COLO829 (cell line): ENCODE results near the gene NR0B2.
A peak's percentile ranks its signal among the peaks of the same experiment; 100 is the strongest.

Experiments
- DNase-seq: peaks from one replicate; pipeline ENCODE4 v3.0.0; 2012; ENCODE audit warnings: low spot score

NR0B2 gene

DNA sequence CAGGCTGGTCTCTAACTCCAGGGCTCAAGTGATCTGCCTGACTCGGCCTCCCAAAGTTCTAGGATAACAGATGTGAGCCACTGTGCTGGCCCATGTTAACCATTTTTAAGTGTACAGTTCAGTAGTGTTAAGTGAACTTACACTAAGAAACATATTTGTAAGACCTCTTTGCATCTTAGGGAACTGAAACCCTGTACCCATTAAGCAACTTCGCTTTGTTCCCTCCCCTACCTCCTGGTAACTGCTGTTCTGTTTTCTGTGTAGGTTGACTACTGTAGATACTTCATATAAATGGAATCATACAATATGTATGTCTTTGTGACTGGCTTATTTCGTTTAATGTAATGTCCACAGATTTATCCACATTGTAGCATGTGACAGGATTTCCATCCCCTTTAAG lies 18.8 kb upstream of the NR0B2 start:
- DNase-seq = no peak

DNA sequence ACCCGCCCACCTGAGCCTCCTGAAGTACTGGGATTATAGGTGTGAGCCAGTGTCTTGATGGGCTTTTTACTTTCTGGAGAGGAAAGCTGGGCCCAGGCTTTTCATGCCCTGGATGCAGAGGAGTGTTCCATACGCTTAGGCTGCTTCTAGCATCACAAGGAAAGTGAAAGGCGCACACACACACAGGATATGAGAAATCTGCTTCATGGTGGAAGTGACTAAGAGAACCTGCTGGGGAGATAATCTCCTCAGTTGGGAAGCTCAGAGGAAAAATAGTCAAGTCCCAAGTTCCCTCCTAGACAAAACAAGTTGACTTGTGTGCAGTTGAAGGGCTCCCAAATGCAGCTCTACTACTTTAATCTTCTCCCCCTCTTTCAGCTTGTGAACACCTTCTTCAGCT lies 9.9 kb upstream of the NR0B2 start:
- no peak for DNase-seq

DNA sequence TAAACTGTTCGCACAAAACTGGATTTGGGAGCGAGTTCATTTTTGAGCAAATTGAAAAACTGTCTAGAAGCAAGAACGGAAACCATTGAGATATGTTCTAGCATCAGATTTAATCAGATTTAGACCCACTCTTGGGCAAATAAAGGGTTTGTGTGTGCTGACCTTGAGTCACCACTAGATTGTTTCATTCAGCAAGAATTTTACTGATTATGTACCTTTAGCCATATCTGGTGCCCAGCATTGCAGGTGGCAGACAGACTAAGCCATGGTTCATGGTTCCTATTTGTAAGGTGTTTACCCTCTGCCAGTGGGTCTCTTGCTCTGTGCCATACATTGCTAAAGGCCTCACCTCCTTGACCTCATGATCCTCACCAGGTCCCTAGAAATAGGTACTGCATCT lies 9.1 kb upstream of the NR0B2 start:
- no peak for DNase-seq

DNA sequence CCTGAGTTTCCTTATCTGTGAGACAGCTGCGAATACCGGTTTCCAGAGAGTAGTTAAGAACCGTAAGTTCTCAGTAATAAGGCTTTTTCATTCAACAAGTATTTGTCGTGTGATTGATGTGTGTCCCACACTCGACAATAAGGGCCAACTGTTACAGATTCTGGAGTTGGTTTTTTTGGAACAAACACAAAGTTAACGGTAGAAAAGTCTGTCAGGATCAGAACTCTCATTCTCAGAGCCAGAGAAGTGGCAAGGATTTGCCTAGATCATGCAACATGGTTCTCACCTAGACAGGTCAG lies 8.6 kb upstream of the NR0B2 start:
- DNase-seq = no peak

DNA sequence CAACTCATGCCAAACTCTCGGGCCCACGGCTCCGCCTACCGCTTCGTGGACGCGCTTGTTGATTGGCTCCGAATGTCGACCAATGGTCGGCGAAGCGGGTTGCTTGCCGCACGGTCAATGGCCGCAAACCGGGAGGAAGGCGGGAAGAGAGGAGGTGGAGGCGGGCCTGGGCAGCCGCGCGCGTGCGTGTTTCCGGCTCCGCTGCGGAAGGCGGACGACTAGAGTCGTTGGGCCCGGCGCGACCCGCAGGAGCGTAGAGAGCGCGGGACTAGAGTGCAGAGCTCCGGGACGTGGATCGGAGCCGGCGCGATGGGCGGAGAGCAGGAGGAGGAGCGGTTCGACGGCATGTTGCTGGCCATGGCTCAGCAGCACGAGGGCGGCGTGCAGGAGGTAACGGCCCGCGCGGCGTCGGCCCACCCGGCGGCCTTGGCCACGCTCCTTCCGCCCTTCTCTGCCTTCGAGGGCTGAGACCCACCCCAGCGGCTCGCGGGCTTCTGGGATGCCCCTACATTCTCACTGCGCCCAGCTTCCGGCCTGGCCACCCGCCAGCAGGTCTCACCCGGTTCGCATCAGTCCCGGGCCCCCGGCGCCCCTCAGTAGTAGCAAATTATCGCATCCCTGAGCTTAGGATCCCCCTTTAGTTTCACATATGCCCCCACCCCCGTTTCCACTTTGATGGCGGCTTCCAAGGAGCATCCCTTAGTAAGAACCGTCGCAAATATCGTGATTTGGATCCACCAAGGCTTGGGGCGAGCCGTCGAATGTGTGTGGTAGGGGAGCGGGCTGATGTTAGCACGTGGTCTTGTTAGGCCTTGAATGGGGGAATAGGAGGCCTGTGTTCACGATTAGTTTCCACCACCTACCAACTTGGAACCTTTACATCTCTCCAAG lies 8.0 kb upstream of the NR0B2 start, which contains the start of gene NUDC:
TSS of gene NUDC (plus strand) at position 204 of the 891 bp plus-strand sequence. CDS start at position 310, 106 bp downstream.
- DNase-seq = peak; percentile 98

DNA sequence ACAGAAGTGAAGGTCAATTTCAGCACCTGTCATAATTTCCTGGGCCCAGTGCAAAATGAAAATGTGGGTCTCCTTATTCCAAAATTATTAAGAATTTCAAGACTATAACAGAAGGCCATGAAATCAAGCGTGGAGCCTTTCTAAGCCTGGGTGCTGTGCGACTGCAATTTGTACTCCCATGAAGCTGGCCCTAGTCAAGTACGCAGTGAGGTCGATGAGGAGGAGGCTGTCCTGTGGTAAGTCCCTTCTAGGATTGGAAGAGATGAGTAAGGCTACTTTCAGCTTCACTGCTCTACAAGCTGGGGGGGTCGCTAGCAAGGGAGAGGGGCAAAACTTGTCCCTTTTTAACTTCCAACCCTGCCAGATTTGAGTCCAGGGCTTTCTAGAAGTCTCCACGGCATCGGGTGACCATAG lies 7.4 kb upstream of the NR0B2 start:
- no peak for DNase-seq

DNA sequence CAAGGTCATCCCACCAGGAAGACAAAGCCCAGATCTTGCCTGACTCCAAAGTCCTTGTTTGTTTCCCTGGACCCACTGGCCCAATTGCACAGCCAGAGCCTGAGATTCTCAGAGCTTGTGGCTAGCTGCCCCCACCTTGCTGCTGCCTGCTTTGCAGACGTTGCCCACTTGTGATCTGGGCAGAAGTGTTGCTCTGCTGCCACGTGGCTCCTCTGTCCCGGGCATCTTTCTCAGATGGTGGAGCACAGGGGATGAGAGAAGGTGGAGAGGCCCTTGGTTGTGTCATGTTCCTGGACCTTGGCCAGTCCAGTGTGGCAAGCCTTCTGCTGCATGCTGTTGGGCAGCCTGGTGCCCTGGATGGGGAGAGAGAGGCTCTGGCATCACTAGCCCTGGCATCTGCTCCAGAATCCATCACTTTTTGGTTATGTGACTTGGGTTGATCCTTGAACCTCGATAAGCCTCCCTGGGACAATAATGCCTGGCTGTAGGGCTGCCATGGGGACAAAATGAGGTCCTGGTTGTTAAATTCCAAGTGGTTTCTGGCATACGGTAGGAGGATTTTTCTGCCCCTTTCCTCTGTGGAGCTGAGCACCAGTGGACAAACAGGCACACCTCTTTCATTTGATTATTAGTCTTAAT lies 1.5 kb upstream of the NR0B2 start:
- no peak for DNase-seq

DNA sequence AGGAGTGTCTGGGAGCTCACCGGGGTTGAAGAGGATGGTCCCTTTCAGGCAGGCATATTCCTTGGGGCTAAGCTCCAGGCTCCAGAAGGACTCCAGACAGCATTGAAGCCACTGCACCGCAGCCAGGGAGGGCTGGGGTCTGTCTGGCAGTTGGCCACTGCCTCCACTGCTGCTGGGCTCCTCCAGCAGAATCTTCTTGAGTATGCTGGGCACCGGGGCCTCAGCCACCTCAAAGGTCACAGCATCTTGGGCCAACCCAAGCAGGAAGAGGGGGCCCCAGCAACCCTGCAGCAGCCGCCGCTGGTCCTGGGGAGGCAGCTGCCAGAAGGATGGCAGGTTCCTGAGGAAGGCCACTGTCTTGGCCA lies 404 bp downstream of the NR0B2 start:
- no peak for DNase-seq

DNA sequence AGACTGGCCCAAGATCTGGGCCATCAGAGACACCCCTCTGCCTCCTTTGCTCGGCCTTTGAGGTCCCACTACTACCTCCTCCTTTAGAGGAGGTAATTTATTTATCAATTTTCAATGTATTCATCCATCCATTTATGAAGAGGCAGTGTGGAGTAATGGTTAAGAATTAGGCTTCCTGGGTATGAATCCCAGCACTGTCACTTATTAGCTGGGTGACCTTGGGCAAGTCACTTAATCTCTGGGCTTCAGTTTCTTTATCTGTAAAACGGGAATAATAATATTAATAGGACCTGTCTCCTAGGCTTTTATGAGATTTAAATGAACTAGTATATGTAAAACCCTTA lies 1.7 kb downstream of the NR0B2 start:
- DNase-seq = no peak

DNA sequence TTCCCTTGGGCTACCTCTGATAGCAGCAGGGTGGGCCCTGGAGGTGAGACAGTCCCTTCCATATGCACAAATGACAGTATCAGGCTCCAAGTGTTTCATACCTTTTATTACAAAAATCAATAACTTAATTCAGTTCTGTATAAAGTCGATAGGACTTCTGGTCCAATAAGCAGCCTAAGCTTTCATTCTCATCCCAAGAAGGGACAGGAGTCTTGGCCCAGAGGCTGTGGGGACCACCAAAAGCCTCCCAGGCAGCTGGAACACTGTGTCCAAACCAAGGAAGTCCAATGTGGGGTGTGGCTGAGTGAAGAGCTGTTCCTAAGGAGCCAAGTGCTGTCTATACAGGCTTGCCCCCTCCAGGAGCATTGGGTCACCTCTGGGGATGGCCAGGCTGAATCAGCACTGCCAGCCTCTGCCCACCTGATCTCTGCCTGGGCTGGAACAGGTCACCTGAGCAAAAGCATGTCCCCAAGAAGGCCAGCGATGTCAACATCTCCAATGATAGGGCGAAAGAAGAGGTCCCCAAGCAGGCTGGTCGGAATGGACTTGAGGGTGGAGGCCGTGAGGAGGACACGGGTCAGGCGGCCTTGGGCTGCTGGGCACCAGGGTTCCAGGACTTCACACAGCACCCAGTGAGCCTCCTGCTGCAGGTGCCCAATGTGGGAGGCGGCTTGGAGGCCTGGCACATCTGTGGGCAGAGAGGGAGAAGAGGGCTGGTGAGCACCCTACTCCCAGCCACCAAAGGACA lies 2.2 kb downstream of the NR0B2 start:
- DNase-seq = no peak

DNA sequence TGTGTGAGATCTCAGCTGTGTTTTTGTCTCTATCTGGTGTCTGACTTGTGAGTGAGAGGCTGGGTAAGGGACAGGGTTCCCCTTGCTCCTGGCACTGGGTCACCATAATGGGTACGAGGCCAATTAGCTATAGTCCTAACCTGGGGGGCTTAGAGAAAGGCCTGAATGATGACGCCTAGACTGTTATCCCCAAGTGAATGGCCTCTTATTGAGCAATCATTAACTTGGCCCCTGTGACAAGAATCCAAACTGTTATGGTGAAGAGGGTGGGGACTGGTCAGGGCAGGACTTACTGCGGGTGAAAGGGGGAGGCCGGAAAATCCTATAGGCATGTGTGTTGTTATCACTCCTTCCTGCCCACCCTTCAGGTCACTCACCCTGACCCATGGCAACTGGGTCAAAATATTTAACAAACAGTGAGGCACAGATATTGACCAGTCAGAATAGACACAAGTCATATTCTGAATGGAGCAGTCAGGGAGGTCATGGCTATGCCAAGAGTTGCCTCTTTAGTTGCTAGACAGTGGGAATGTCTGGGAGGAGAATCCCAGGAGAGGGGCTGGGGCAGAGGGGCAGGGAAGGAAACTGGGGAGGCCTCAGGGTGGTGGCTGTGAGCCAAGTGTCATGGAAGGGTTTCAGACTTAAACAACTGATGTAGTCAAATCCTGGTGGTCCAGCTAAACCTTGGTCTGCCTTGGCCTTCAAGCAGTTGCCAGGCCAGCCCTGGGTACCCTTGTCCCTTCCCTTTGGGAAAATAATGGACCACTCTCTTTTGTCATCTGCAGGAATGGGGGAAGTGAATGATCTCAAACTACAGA lies 3.2 kb downstream of the NR0B2 start:
- no peak for DNase-seq

DNA sequence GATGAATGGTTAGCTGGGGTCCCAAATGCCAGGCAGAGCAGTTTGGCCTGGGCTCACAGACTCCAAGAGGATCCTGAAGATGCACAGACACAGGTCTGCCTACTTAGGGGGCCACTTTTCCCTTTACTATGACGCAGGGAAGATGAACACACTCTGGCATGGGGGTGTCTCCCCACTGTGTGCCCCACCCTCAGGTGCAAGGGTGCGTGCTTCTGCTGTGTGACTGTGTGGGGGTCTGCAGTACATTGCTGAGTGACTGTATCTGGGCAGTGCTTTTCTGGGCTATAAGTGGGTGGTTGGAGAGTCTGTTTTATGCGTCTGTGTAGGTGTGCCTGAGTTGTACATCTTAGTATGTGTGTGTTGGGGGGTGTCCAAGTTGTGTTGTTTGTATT lies 3.8 kb downstream of the NR0B2 start:
- DNase-seq = no peak

DNA sequence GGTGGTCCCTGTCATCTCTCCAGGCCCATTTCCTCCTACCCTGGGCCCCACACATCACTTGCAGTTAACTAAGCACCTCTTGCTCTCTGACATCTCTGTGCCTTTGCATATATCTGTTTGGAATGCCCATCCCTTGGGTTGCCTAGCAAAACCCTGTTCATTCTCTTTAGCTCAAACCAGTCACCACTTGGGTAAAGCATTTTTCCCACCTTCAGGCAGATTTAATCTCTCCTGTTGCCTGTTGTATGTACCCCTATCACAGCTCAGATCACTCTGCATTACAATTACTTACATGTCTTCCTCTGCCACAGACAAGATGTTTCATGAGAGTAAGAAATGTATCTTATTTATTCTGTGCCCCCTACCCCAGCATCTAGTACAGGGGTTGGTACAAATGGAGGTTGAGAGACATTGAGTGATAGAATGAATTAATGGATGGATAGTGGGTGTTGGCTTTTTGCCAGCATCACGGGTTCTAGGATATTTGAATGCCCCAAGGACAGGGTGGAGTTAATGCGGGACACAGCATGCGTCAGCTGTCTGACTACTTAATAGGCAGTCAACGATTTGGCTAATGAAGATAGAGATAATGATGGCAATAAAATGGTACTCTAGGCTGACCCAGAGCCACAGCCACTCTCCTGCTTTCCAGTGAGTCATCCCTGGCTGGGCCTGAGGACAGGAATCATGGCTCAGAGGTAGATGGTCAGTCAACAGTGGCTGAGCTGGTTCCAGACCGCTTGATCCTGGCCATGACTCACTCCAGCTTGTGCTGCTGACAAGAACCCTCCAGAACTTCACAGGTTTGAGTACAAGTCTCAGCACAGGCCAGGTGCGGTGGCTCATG lies 6.5 kb downstream of the NR0B2 start:
- DNase-seq = no peak

DNA sequence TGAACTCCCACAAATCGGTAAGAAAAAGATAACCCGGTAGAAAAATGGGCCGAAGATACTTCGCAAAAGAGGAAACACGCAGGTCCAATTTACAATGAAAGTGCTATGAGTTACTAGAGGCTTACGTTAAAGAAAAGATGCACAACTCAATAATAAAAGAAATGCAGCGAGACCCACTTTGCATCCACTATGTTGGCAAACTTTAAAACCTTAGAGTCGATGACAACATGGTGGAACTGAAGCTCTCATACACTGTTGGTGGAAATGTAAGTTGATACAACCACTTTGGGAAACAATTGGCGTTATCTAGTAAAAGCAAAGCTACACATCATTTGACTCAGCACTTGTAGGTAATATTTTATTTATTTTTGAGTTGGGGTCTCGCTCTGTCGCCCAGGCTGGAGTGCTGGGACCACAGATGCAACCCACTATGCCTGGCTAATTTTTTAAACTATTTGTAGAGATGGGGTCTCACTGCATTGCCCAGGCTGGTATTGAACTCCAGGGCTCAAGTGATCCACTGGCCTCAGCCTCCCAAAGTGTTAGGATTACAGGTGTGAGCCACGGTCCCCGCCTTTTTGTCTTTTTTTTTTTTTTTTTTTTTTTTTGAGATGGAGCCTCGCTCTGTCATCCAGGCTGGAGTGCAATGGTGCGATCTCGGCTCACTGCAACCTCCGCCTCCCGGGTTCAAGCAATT lies 12.8 kb downstream of the NR0B2 start:
- DNase-seq = no peak

DNA sequence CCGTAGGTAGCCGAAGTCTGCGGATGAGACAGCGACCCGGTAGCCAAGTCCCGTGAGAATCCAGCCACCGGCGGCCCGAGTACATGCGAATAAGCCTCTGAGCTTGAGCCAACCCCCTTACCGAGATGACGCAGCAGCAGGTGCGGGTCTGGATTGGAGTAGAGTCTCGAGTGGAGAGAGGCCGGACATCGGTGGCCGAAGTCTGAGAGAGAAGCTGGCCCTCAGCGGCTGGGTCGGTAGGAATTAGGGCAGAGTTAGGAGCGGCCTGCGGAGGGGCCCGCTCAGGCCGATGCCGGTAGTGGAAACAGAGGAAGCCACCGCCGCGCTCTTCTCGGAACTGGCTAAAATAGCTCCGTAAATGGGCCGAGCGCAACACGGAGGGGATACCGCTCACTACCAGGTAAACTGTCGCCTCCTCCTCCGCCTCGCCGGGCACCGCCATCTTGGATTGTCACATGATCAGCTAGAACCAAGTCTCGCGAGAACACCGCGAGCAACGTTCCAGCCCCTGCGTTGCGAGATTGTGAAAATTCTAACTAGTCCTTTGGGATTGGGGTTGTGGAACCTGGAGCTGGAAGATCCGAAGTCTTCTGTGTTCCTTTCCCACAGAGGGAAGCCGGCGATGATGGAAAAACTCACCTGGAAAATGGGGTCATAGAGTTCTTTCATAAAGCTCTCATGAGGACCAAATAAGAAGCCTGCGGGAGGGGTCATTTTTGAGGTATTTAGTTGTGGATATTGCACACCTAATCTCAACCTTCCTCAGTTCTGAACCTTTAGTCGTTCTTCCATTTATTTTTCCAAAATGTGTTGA lies 13.6 kb downstream of the NR0B2 start, which contains the start of gene GPATCH3:
TSS of gene GPATCH3 (minus strand) at position 467 of the 814 bp plus-strand sequence. CDS start at position 442, 25 bp downstream.
- DNase-seq = peak; percentile 93

DNA sequence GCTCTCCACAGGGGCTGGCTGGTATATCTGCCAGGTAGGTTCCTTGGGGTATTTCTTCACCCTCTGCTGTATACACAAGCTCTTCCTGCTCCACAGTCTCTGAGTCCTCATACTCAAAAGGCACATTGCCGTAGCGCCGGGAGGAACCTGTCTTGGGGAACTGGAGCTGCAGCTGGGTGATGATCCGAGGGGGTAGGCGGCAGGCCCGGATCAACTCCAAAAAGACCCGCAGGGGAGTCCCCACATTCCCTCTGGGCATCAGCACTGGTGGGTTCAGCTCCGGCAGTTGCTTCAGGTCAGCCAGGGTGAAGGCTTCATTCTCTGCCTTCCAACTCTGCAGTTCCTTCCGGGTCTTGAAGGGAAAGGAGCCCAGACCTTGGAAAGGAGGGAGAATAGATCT lies 16.4 kb downstream of the NR0B2 start:
- no peak for DNase-seq

DNA sequence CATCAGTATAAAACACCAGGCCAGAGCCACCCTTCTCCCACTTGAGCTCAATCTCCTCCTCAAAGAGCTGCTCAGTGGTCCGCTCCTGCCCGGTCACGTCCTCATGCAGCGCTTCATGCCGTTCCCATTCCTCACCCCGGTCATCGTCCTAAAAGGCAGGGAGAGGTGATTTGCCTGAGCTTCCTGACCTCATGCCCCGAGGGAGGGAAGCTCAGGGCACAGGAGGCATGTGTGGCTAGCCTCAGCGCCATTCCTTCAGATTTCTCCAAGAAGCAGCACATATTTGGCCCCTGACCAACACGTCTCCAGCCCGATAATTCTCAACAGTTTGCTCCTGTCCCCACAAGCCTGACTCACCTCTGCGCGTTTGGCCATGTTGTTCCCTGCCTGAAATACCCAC lies 19.5 kb downstream of the NR0B2 start:
- no peak for DNase-seq

DNA sequence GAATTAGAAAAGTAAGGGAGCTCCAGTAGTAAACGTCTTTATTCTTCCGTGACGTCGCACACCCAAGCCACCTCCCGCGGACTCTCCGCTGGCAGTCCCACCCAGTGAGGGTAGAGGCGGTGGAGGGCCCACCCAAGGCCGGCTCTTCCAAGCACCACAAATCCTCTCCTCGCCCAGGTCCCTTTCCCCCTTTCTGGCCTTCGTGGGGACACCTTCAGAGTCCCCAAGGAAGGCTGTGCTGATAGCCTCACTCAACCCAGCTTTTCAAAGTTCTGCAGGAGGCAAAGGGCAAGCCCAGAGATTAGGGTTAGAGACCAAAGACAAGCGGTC lies 23.3 kb downstream of the NR0B2 start:
- DNase-seq = no peak

DNA sequence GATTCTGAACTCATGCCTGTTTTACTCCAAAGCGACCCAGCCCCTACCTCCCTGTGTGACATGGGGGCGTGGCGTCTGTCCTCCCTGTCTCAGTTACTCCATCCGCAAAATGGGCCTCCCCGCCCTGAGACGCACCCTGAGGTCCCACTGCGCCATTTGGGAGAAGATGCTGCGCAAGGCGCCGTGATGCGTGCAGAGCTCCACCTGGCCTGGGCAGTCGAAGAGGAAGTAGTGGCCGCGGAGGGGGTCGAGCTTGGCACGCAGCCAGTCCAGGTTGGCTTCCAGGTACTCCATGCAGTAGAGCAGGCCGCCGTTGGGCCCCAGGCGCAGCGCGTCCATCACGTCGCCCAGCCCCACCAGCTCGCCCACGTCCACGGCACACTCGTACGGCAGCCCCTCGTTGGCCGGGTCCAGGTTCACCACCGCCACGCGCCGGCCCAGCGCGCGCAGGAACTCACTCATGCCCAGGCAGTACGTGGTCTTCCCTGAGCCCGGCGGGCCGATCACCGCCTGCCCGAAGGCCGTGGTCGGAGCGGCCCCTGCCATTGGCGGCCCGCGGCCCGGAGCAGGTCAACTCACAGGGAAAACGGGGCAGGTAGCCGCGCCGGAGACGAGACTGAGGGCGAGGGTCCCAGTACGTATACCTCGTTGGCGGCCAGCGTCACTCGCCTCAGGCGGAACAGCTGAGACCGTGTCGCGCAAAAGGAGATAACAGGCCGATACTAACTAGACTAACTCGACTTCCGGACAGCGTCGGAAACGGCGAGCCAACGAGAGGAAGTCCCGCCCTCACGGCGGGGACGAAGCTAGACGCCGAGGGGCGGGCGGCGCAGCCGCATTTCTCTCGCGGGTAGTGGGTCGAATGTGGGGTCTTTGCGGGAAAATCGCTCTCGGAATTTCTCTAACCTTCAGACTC lies 24.0 kb downstream of the NR0B2 start, which contains the start of gene GPN2:
TSS of gene GPN2 (minus strand) at position 733 of the 916 bp plus-strand sequence. CDS start at position 546, 187 bp downstream.
- DNase-seq = peak; percentile 77
